Measurements from ENCODE around the gene HADHA.

The HADHA gene

DNA sequence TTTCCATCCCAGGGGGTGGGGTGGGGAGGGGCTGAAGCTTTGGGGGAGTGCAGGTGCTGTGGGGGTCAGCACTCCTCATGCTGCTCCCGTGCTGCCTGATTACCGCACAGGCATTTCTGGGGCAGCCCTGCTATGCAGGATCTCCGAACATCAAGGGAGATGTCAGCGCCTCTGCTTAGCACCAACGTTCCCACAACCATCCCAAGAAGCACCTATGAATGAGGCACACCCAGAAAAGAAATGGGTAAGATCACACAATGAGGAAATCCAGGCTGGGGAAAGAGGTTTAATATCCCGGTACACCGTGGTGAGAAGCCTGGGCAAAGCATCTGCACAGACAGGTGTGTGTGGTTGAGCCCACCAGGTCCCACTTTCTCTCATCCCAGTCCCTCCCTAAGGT is 54.1 kb downstream of the HADHA start:
- DNase-seq: no peak

DNA sequence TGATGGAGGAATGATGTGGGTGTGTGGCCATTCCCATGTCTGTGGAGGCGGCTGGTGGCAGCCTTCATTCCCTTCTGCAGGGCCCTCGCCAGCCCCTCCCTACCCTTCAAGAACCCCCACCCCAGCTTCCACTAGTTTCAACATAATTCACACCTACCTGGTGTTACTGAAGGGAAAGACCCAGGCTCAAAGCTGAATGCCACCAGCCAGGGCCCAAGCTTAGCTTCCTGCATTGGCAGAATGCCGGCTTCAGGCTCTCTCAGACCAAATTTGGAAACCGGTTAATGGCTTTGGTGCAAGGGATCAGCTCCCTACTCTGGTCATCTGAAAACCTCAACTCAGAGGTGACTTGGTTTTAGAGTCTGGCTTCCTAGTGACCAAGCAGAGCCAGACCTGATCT is 54.7 kb downstream of the HADHA start:
- no peak for DNase-seq

DNA sequence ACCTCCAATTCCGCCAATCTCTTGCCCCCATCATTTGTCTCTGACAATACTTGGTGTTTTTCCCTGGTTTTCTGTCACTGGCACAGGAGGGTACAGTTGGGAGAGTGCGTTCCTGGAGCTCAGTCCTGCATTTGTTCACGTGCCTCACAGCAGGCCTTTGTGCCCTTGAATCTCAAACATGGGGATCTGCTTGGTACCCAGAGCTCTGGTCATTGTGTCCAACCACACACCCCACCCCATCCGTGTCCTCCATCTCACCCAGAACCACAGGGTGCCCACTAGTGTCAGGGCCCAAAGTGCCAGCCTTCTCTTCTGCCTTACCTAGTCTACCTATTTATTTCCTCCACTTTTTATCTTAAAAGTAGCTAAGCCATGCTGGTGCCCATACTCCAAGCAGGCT is 55.3 kb downstream of the HADHA start:
- no peak for DNase-seq

DNA sequence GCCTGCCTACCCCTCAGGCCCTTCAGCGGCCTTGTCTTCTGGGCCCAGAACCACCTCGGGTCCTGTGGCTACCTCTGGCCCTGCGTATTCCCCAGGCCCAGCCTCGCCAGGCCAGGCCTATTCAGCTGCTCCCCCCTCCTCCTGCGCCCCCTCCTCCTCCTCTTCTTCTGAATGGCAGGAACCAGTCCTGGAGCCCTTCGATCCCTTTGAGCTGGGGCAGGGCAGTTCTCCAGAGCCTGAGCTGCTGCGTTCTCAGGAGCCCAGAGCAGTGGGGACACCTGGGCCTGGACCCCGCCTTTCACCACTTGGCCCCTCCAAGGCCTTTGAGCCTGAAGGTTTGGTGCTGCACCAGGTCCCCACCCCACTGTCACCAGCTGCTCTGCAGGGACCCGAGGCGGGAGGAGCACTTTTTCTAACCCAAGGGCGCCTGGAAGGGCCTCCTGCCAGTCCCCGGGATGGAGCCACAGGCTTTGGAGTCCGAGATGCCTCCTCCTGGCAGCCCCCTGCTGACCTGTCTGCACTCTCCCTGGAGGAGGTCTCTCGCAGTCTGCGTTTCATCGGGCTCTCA is 56.8 kb downstream of the HADHA start:
- no peak for DNase-seq

DNA sequence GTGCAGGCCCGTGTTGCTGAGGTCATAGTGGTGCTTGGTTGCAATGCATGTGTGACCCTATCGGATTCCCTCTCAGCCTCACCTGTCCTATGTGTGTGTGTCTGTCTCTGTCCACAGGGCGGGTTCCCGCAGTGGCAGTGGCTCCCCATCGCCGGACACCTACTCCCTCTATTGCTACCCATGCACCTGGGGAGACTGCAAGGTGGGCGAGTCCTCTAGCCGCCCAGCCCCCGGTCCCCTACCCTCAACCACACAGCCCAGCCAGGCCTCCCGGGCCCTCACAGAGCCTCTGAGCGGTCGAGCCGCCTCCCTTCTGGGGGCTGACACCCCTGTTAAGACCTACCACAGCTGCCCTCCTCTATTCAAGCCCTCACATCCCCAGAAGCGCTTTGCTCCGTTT is 57.3 kb downstream of the HADHA start:
- DNase-seq: no peak

DNA sequence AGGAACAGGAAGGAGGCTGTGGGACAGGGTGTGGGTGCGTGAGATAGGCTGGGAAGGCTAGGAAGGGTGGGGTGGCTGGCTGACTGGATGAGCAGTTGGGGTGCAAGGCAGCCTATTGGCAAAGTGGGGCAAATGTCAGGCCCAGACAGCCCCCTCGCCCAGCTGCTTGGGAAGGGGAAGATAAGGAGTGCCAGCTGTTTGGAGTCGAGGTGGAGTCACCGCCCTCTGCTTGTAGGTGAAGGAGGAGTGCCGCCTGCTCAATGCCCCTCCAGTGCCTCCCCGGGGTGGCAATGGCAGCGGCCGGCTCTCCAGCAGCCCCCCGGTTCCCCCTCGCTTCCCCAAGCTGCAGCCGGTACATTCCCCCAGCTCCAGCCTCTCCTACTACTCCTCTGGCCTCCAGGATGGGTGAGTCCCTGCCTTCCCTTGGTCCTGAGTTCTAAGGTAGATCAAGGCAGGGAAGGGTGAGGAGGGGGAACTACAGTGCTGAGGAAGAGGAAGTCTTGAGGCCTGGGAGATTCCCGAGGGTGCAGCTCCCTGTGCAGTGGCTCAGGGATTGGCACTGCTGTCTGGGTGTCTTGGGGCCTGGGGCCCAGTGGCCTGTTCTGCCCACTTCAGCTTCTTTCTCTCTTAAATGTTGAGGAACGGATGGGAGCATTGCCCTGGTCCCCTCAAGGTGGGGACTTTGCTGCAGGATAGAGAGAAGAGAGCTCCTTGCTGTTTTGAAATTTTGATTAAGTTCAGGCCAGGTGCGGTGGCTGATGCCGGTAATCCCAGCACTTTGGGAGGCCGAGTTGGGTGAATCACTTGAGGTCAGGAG is 58.3 kb downstream of the HADHA start:
- DNase-seq: no peak

DNA sequence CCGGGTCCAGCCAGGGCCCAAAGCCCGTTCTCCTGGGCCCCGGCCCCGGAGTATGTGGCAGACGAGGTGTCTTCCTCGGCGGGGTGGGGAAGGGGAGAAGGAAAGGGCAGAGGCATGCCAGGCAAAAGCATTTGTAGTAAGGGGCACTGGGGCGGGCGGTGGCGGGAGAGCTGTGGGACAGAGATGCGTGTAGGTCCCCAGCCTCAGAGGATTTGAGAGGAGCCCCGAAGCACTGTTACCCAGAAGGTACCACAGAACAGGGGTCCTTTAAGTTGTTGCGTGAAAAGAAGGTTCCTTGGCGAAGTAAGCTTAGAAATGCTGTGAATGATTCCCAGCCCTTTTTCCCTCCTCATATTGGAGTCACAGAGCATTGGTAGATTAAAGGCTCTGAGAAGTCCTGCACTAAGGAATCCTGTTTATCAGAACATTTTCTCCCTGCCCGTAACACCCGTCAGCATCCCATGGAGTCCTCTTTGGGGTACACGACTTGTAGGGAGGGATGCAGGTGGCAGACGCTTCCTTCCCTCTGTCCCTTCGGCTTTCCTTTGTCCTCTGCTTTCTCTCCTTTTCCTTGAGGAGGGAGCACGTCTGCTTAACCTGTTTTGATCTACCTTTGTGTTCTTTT is 59.0 kb downstream of the HADHA start:
- DNase-seq: no peak

DNA sequence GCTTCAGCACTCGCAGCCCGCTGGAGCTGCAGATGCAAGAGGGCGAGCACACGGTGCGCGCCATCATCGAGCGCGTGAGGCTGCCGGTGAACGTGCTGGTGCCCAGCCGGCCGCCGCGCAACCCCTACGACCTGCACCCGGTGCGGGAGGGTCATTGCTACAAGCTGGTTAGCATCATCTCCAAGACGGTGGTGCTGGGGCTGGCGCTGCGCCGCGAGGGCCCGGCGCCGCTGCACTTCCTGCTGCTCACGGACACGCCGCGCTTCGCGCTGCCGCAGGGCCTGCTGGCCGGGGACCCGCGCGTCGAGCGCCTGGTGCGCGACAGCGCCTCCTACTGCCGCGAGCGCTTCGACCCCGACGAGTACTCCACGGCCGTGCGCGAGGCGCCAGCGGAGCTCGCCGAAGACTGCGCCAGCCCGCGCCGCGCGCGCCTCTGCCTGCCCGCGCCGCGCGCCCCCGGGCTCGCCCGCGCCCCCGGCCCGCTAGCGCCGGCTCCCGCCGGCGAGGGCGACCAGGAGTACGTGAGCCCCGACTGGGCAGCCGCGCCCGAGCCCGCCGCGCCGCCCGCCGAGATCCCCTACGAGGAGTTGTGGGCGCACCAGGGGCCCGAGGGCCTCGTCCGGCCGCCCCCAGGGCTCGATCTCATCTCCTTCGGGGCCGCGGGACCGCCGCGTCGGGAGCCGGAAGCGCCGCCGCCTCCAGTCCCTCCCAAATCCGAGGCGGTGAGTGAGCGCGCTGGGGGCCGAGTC is 59.7 kb downstream of the HADHA start:
- peak; percentile 41 for DNase-seq

DNA sequence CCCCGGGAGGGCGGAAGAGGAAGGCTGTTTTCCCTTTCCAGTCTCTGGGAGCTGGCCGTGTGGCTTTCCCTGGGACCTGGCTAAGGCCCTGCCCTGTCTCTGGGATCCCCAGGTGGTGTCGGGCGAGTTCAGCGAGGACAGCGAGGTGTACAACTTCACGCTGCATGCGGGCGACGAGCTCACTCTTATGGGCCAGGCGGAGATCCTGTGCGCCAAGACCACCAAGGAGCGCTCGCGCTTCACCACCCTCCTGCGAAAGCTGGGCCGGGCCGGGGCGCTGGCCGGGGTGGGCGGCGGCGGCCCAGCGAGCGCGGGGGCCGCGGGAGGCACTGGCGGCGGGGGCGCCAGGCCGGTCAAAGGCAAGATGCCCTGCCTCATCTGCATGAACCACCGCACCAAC is 60.3 kb downstream of the HADHA start:
- DNase-seq: no peak

DNA sequence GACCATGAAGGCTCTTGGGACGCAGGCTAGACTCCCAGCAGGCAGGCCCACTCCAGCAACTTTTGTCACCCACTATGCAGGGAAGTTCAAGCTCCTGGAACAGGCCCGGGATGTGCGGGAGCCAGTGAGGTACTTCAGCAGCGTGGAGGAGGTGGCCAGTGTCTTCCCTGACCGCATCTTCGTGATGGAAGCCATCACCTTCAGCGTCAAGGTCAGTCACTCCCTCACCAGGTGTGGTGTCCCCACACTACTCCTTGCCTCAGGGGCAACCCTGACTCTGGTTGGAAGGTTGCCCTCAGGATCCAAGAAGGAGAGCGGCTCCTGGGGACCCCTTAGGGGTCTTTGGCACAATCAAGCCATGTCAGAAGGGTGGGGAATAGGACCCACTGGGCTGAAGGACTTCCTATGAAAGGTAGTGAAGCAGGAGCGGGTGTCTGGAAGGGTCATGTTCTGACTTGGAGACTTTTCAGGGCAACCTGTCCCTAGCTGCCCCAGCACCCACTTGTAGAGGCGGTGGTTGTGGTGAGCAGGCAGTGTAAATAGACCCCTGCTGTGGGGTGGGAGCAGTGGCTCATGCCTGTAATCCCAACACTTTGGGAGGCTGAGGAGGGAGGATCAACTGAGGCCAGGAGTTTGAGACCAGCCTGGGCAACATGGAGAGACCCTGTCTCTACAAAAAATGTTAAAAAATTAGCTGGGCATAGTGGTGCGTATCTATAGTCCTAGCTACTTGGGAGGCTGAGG is 61.4 kb downstream of the HADHA start:
- no peak for DNase-seq

DNA sequence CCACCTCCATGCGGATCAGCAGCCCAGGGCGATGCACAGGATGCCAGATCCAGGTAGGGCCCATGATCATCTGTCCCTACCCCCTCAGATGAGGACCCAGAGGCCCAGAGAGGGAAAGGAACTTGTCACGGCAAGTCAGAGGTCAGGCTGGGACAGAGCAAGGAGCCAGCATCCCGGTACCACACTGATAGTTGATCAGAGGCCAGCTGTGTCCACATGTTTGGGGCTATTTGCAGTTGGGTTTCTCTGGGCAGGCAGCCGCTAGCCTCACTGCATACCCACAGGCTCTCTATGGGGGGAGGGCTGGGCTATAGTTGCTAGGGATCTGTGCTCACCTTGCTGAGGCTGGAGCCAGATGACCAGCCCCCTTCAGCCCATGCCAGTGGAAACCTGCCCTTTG is 62.0 kb downstream of the HADHA start:
- no peak for DNase-seq

DNA sequence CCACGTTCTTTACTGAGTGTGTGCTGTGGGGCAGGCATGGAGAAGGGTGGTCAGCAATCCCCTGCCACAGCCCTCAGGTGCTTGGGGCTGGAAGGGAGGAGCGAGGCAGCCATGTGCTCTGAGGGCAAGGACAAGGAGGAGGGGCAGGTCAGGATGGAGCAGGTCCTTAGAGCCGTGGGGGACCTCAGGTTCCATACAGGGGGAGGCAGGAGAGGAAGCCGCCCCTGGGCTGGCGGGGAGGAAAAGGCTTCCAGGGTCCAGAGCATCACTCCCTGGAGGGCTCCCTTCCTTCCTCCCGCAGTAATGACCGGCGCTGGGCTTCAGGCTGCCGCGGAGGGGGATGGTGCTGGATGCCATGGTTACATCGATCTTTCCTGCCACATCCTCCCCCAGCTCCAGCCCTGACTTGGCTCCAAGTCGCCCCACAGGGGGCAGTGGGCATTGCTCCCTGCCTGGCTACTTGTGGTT is 65.0 kb downstream of the HADHA start:
- no peak for DNase-seq

DNA sequence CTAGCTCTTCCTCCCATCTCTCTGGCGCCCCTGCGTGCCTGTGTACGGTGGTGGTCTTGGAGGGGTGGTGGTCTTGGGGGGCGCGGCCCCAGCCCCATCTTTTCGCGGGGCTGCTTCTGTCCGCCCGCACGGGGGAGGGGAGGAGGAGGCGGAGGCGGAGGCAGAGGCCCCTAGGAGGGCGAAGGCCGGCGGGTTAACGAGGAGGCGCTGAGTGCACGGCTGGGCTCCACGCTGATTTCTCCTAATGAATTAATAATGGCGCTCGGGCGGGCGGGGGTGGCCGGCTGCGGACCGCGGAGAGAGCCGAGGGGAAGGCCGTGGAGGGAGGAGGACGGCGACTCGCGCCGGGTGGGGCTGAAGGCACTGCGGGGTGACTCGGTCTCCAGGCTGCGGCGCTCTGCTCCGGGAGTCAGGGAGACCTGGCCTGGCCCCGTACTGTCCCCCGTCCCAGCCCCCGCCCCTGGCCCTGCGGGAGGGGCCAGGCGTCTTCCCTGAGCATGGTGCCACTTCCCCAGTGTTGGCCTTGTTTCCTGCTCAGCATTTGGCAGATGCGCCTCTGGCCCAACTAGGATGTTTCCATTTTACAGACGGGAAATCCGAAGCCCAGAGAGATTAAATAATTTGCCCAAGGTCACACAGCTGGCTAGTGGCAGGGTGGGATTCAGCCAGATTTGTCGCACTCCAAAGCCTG is 65.5 kb downstream of the HADHA start:
- DNase-seq: peak; percentile 31

DNA sequence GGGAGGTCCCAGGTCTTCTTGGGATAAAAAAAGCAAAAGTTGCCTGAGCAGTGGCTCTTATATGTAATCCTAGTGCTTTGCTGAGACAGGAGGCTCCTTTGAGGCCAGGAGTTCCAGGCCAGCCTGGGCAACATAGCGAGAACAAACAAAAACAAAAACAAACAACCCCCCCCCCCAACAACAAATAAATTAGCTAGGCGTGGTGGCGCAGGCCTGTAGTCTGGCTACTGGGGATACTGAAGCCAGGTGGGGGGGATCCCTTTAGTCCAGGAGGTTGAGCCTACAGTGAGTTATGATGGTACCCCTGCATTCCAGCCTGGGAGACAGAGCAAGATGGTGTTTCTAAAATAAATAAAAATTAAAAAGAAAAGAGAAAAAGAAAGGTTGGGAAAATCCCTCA is 66.2 kb downstream of the HADHA start:
- no peak for DNase-seq

DNA sequence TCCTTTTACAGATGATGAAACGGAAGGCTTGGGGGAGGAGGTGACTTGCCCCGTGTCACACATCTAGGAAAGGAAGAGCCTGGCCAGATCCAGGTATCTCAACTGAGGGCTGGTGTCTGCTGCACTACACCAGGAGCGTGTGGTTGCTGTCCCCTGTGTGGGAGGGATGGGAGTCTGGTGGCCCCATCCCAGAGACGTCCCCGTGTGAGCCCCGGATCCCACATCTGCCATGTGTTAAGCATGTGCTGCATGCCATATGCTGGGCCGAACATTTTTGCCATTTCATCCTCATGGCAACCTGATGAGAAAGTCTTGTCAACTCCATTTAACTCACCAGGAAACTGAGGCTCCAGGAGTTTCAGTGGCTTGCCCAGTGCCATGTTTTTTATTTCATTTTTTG is 67.3 kb downstream of the HADHA start:
- DNase-seq: no peak

DNA sequence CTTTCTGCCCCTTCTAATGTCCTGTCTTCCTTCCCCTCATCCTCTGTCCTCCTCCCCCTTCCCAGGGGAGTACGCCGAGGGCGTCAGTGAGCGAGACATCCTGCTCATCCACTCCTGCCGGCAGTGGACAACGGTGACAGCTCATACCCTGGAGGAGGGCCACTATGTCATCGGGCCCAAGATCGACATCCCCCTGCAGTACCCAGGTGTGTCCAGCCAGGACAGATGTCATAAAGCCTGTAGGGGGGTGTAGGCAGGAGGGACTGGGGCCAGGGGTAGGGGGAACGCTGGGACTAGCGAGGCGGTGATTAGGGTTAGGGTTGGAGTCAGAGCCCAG is 68.2 kb downstream of the HADHA start:
- no peak for DNase-seq

DNA sequence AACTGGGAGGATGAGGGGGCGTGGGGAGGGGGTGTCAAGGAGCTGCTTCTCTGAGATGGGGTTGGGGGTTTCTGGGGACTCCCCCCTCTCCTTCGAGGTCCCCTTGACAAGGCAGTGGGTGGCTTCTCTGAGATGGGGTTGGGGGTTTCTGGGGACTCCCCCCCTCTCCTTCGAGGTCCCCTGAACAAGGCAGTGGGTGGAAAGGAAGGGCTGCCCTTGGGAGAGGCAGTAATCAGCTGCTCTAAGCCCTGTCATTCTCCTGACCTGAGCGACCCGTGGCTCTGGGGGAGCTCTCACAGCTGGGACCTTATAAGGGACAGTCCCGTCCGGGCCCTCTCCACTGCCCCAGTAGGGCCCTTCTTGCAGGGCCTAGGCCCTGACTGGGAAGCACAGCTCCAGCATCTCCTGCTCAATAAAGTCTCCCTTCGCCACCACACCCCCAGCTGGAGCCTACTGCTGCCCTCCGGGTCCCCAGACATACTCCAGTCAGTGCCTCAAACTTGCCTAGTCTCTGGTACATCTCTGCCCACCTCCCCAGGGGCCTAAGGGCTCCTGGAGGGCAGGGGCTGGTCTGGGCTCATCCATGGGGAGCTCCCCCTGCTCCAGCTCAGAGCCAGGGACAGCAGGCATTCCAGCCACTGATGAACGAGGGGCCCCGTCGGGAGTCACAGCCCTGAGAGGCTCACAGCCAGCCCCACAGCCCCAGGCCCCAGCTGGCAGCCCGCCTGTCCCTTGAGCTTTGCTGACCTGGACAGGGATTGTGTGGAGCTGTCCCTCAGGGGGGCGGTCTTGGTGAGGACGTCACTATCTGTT is 68.8 kb downstream of the HADHA start:
- DNase-seq: no peak

DNA sequence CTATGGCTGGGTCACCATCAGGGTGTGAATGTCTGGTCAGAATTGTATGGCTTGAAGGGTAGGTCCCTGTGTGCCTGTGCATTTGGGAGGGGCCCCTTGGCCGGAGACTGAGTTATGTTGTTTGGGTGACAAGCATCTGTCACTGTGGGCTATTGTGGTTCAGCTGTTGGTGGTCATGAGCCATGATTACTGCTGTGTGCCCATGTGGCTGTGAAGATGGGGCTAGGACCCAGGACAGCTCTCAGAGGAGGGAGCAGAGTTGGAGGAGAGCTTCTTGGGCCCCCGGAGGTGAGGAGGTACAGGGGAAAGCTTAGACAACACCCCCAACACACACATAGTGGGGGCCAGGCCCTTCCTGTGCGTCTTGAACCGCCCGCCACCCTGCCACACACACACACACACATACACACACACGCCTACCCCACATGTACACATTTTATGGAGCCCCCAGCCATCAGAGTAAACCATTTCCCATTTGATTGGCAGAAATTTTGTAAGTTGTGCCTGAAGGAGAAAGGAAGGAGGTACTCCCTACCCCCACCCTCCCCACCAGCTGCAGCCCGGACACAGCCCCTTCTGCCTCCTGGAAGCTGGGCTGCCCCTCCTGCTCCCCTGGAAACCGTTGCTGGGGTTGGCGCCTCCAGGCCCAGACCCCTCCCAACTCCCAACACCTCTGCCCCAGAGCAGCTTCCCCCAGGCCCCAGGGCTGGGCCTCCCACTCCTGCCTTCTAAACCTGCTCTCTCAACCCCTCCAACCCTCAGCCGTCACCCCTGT is 69.6 kb downstream of the HADHA start:
- no peak for DNase-seq

DNA sequence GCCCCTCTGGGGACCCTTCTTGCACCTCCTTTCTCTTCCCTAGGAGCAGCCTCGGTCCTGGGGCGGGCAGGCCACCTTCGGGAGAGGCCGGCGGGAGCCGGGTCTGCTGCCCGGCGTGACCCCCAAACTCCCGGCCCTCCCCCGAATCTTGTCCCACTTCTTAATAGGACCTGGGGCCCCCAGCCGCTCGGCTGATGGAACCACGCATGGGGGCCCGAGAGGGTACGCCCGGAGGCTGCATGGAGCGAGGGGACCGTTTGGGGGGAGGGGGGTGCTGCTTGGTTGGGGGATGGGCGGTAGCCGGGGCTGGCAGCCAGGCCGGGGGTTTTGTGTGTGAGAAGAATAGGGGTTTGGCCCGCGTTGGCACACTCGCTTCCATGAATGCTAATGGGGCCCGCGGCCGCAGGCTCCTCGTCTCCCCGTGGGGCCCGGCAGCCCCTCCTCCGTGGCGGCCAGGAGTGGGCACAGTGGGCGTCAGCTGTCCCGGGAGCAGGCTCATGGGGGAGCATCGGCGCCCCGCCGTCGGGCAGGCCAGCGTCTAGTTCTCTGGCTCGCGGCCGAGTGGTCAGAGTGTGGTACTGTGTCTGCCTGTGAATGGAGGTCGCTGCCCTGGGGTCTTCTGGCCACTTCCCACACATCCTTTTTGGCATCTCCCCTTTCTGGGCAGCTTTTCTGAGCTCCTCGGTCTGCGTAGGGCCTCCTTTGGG is 70.5 kb downstream of the HADHA start:
- DNase-seq: no peak
